Measurements from ENCODE around the gene TIMP3.
"Not testable (repeated sequence)": the region's sequence is repeated elsewhere in the genome, so short reads cannot be mapped to it uniquely, and the experiment has no call there.

Gene TIMP3

DNA sequence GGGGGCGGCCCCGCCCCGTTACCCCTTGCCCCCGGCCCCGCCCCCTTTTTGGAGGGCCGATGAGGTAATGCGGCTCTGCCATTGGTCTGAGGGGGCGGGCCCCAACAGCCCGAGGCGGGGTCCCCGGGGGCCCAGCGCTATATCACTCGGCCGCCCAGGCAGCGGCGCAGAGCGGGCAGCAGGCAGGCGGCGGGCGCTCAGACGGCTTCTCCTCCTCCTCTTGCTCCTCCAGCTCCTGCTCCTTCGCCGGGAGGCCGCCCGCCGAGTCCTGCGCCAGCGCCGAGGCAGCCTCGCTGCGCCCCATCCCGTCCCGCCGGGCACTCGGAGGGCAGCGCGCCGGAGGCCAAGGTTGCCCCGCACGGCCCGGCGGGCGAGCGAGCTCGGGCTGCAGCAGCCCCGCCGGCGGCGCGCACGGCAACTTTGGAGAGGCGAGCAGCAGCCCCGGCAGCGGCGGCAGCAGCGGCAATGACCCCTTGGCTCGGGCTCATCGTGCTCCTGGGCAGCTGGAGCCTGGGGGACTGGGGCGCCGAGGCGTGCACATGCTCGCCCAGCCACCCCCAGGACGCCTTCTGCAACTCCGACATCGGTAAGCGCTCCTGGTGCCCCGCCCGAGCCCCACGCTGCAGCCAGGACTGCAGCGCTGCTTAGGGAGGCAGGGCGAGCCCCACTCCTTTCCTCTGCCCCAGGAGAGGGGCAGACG lies at the start of gene TIMP3:
Gene TIMP3, plus strand, starts transcription at position 169 of the 700 bp plus-strand sequence. Its CDS starts 297 bp downstream, at position 466.
- DNase-seq, result peak in 8 of 14 donors; percentile 24 to 74 (median 37)

DNA sequence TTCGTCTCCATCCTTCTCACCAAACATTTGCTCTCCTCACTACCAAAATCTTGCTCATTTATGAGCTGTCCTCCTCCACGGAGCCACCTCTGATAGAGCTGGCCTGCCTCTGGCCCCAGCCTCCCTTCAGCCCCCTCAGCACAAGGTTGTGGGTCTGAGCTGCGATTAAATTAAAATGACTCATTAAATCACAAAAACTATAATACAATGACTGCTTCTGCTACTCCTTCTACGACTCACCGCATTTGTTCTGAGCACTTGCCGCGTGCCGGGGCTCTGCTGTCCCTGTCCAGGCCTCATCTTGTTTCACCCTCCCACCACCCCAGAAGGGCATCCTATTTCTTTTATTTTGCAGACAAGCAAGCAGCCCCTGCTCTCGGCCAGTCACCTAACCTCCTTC lies 49.2 kb upstream of the TIMP3 start:
- no peak for DNase-seq

DNA sequence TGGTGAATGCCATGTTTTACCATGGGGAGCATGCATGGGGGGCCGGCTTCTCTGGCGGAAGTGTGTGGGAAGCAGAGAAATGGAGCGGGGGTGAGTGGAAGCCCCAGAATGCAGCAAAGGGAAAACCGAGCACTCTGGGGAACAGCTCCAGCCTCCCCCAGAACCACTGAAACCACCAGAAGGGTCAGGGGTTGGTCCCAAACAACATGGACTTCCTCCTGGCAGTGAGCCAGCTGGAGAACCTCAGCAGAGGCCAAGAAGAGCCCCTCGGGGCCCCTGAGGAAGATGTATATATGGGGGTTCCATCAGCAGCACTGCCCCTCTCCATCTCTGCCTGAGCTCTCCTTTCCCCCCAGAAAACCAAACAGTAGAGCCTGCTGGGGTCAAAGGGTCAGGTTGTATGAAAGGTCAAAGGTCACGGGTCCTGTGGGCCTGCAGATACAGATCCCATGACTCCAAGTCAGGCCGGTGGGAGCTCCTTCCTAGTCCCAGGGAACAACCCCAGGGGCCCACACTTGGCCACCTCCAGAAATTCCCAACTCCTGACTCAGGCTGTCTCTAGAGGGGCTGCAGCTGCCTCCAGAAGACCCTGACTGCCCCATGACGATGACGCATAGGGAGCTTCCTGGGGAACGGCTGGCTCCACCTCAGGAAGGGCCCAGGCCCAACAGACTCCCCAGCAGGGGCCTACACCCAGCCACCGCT lies 48.5 kb upstream of the TIMP3 start:
- no peak for DNase-seq

GRCh38 chr22:32753591-32753990 lies 47.9 kb upstream of the TIMP3 start:
- DNase-seq, result no peak

GRCh38 chr22:32754413-32755041 lies 47.0 kb upstream of the TIMP3 start:
- DNase-seq, result no peak

DNA sequence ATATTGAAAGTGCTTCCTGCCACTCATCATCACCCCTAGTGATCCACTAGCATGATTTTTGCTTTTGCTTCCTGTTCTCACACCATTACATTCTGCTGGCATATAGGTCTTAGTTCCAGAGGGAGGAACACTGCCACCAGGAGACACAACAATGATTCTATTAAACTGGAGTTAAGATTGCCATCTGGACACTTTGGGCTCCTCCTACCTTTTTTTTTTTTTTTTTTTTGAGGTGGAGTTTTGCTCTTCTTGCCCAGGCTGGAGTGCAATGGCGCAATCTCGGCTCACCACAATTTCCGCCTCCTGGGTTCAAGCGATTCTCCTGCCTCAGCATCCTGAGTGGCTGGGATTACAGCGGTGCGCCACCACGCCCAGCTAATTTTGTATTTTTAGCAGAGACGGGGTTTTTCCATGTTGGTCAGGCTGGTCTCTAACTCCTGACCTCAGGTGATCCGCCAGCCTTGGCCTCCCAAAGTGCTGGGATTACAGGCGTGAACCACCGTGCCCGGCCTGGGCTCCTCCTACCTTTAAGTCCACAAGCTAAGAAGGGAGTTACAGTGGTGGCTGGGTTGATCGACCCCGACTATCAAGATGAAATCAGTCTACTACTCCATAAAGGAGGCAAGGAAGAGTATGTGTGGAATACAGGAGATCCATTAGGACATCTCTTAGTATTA lies 44.3 kb upstream of the TIMP3 start:
- not testable (repeated sequence) for DNase-seq

DNA sequence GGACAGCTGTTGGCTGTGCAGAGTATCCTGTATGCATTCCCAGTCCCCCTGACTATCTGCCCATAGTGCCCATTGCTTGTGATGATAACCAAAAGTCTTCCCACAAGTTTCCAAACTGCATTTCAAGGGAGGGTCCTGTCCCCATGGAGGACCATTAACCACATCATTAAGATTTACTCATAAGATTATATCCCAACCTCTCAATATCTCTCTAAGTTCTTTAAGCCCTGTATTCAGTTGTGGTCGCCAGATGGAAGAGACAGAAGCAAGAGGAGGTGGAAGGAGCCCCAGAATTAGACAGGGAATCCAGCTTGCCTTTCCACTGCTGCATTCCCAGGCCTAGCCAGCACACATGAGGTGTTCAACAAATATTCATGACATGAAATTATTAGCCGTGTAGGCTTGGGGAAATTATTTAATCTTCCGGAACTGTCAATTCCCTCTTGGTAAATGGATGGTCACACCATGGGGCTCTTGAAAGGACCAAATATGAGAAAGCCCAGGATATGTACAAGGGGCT lies 42.6 kb upstream of the TIMP3 start:
- DNase-seq, result no peak

DNA sequence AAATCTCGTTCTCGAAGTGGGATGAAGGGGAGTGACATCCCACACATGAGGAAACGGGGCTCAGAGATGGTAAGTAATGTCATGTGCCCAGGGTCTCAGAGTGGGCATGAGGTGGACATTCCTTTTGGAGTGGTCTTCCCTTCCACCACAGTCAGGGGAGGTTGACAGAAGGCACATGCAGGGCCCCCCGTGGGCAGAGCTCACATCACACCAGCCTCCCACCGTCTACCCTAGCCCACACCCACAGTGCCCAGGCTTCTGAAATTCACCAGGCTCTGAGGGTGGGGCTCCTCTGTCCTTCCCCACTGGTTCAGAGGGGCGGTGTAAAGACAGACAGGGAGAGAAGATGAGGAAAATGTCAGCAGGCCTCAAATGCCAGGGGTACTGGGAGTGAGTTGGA lies 41.1 kb upstream of the TIMP3 start:
- no peak for DNase-seq

DNA sequence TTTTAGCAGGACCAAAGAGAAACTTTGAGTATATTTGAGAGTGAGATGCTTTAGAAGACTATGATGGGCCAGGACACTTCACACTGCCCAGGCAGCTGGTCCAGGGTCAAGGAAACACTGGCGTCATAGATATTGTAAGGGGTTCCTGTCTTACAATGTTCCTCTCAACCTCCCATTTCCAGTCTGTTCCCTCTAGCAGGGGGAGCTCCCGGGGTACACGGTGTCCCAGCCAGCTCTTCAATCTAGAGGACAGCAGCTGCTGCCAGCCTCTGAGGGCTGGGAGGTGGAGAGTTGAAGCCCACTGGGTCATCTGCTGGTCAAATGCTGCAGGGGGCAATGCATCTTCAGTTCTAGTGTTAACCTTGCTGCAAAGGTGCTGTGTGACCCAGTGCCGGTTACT lies 40.7 kb upstream of the TIMP3 start:
- DNase-seq, result no peak

DNA sequence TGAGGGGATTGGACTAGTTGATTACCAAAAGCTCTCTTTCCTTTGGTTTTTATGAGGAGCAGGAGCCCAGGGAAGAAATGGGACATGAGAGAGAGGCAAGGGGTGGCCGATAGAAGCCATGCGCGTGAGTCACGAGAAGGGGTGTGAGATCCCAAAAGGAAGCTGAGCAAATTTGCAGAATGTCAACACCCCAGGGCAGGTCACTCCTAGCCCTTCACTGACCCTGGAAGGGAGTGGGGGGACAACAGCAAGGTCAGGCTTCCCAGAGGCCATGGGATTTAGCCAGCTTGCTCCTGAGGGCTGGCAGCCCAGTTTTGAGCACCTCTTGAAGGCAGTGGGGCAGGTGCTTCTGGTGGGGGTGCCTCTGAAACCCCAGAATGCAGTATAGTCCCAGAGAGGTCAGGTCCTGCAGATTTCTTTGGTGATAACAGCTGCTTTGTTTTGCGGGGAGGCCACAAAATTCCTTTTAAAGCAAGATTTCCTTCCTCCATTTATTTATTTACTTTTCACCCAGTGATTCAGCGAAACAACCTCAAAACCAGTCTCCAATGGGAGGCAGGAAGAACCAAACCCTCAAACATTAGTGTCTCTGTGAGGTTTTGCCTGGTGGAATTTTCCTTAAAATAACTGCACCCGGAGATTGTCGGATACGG lies 40.1 kb upstream of the TIMP3 start:
- DNase-seq, result no peak

DNA sequence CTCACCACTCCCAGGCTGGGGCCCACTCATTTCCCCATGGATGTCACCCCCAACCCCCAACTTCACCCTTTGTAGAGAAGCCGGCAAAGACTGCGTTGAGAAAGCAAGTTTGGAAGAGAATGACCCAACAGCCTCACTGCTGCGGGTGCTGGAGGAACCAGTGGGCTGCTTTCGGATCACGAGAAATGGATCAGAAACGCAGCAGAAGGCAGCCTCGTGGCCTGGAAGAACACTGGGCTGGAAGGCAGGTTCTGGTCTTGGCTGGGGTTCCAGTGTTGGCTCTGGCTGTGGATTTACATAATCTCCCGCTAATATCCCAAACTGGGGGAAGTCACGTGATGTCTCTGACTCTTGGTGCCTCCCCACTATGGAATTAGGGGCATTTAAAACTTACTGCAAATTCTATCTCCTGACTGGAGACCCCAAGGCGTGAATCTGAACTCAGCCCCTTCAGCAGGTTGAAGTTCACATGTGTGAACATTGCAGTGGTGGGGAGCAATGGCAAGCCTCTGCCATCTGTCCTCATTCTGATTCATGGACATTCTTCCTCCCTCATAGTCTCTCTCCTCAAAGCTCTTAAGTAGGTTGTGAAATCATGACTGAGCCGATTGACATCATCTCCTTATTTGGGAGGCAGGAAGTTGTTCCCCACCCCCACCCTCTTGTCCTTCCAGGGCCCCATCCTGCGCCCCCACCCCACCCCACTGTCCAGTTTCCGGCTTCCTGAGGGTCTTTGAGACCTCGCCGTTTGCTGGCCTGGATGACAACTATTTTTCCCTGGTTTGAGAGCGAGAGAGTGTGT lies 37.0 kb upstream of the TIMP3 start:
- DNase-seq, result no peak

DNA sequence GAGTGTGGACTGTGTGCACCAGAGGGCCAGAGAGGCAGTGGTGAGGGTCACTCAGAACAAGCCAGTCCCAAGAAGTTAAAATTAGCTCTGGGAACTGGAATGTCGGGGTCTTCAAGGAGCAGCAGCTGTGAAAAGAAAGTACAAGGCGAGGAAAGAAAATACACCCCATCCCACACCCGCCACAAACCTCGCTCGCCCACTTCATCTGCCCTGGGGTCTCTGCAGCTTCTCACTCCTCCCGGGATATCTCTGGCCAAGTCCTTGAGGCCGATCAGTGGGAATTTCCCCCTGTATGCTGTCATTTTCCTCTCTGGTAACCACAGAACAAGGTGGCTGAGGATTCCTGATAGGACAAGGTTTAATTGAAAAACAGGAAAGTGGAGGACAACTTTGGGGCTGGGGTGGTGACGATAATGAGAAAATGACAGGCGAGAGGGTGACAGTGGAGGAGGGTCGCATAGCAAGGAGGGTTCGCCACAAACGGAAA lies 36.3 kb upstream of the TIMP3 start:
- no peak for DNase-seq

- DNase-seq, result no peak
These were observed 29.7 kb upstream of the TIMP3 start for GRCh38 chr22:32771756-32772155.

- no peak for DNase-seq
These were observed 25.5 kb upstream of the TIMP3 start for GRCh38 chr22:32775957-32776356.

GRCh38 chr22:32776397-32776796 lies 25.1 kb upstream of the TIMP3 start:
- no peak for DNase-seq

- no peak for DNase-seq
These were observed 24.7 kb upstream of the TIMP3 start for GRCh38 chr22:32776802-32777201.

DNA sequence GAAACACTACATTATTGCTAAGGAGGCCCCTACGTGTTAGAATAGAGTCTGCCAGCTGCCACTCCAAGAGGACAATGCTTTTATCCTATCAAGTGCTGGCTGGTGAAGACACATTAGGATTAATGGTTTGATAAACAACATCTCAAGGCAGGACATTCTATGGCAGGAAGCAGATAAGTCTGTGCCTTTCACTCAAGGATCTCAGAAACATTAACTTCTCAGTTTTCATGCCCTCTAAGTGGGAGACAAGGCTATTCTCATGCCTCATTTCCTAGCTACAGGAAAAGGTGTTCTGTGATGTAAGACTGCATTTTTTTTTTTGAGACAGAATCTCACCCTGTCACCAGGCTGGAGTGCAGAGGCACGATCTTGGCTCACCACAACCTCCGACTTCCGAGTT lies 23.5 kb upstream of the TIMP3 start:
- no peak for DNase-seq

DNA sequence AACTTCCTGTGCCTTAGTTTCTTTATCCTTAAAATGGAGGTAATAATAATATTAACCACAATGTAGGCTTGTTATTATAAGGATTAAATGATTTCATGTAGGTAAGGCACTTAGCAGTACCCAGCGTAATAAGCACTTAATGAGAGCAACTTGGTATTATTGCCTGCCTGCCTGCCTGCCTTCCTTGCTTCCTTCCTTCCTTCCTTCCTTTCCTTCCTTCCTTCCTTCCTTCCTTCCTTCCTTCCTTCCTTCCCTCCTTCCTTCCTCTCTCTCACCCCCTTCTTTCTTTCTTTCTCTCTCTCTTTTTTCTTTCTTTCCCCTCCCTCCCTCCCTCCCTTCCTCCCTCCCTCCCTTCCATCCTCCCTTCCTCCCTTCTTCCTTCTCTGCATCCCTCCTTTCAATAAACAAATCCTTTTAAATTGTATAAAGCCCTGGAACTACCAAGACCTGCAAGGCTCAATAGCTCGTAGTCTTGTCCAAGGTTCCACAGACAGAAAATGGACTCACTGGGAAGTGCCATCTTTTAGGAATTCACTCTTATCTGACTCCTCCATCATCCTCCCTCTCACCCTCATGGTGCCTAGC lies 20.7 kb upstream of the TIMP3 start:
- DNase-seq, result no peak

DNA sequence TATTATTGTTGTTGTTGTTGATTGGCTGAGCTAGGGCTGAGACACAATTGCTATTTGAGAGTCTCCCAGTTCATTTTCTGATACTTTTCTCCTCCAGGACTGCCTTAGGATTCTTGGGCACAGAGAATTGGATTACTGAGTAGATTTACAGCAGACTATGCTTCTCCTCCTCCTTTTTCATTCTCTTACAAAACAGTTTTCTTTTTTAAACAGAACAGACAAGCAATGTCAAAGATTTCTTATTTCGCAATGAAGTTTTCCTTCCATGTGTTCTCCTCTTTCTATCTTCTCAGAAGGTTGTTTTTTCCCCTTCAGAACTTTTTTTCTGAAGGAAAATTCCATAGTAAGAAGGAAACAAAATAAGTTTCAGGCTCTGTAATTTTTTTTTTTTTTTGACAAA lies 19.8 kb upstream of the TIMP3 start:
- no peak for DNase-seq

DNA sequence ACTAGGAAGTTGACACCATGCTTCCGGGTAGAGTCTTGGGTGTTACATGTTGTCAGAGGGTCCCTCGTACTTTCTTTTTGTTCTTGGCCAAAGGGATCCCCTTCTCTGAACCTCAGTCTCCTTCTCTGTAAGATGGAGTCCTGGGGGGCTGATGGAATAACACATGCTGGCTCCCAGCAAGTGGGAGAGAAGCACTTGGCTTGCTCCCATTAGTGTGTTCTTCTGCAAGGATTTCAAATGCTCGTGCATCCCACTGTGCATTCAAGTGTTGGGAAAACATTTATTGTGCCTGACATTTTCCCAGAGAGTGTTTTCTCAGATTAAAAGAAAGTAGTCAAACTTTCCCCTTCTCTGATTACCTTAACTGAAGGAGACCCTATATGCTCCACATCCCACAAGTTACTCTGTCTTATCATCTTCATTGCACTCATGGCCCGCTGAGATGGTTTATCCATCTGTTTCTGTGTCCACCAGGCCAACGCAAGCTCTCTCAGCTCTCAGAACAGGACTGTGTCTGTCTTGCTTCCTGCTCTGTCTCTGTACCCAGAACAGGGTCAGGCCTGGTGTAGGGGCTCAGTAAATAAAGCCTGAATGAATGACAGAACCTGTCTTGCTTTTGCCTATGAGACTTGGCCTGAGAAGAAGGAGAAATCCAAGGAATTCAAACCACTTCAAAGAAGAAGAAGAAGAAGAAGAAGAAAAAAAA lies 16.0 kb upstream of the TIMP3 start:
- no peak for DNase-seq

Data from C1 segment of cervical spinal cord (tissue), 14 donors.